Epidermal melanocyte (primary cell): Measurements from ENCODE around the gene TPCN2.
"Not testable (repeated sequence)": the region's sequence is repeated elsewhere in the genome, so short reads cannot be mapped to it uniquely, and the experiment has no call there.

Experiments used
- DNase-seq: peaks from one replicate; pipeline ENCODE4 v3.0.0; 2011; ENCODE audit warnings: low spot score; ENCODE audit not compliant: insufficient read length

TPCN2 gene

GRCh38 chr11:69075421-69076128, 26.8 kb downstream of the TPCN2 start:
- peak; percentile 68 for DNase-seq

GRCh38 chr11:69076129-69076791, 27.5 kb downstream of the TPCN2 start:
- no peak for DNase-seq

GRCh38 chr11:69076977-69077376, 28.2 kb downstream of the TPCN2 start:
- DNase-seq: not testable (repeated sequence)

GRCh38 chr11:69078508-69078907, 29.8 kb downstream of the TPCN2 start:
- no peak for DNase-seq

- DNase-seq: no peak
Measured at GRCh38 chr11:69078930-69079605, 30.3 kb downstream of the TPCN2 start.

GRCh38 chr11:69079661-69080256, 31.0 kb downstream of the TPCN2 start:
- DNase-seq: no peak

GRCh38 chr11:69080257-69080995, 31.7 kb downstream of the TPCN2 start:
- no peak for DNase-seq

GRCh38 chr11:69081180-69081579, 32.4 kb downstream of the TPCN2 start:
- DNase-seq: no peak

GRCh38 chr11:69083531-69084247, 35.0 kb downstream of the TPCN2 start:
- no peak for DNase-seq

GRCh38 chr11:69084371-69084770, 35.6 kb downstream of the TPCN2 start:
- DNase-seq: no peak

- DNase-seq: no peak
Measured at GRCh38 chr11:69085490-69086095, 36.9 kb downstream of the TPCN2 start.

- no peak for DNase-seq
Measured at GRCh38 chr11:69086152-69087132, 37.7 kb downstream of the TPCN2 start.

- DNase-seq: no peak
Measured at GRCh38 chr11:69087133-69087524, 38.4 kb downstream of the TPCN2 start.

- DNase-seq: no peak
Measured at GRCh38 chr11:69087811-69088210, 39.1 kb downstream of the TPCN2 start.

GRCh38 chr11:69088676-69089146, 40.0 kb downstream of the TPCN2 start:
- peak; percentile 77 for DNase-seq

- no peak for DNase-seq
Measured at GRCh38 chr11:69089258-69089657, 40.5 kb downstream of the TPCN2 start.

GRCh38 chr11:69091638-69092165, 43.0 kb downstream of the TPCN2 start:
- DNase-seq: no peak

GRCh38 chr11:69092263-69092662, 43.5 kb downstream of the TPCN2 start:
- no peak for DNase-seq

- DNase-seq: no peak
Measured at GRCh38 chr11:69093106-69093505, 44.4 kb downstream of the TPCN2 start.
